Mucosa of stomach (tissue), 1 donor: ENCODE data around the gene STX18.

Experiments used
- H3K27me3 ChIP-seq: one replicate; pipeline ENCODE4 v1.7.0; 2013; ENCODE audit warnings: mild to moderate bottlenecking, low read length; ENCODE audit not compliant: control insufficient read depth, insufficient read depth
- H3K36me3 ChIP-seq: one replicate; pipeline ENCODE4 v1.7.0; 2013; ENCODE audit warnings: low read length; ENCODE audit not compliant: control insufficient read depth, insufficient read depth
- H3K4me1 ChIP-seq: one replicate; pipeline ENCODE4 v1.7.0; 2013; ENCODE audit warnings: mild to moderate bottlenecking, low read length; ENCODE audit not compliant: control insufficient read depth, insufficient read depth
- H3K4me3 ChIP-seq: one replicate; pipeline ENCODE4 v1.7.0; 2013; ENCODE audit warnings: low read length
- H3K9ac ChIP-seq: one replicate; pipeline ENCODE4 v1.7.0; 2013; ENCODE audit warnings: mild to moderate bottlenecking, low read length, moderate library complexity
- H3K9me3 ChIP-seq: one replicate; pipeline ENCODE4 v1.7.0; 2013; ENCODE audit warnings: mild to moderate bottlenecking, low read length, moderate library complexity; ENCODE audit not compliant: control insufficient read depth
- donor health status: Pancreatic carcinoma.

The STX18 gene

GRCh38 chr4:4486969-4487368 is 54.9 kb downstream of the STX18 start:
- H3K36me3 ChIP-seq, result no peaks in the 10 kb centered on the region
- H3K4me3 ChIP-seq, result no peak overlapping the region

GRCh38 chr4:4485806-4486205 is 56.0 kb downstream of the STX18 start:
- Histone ChIP-seq H3K27me3 (no peaks in the 10 kb centered on the region), H3K4me3 (no peak overlapping the region), H3K4me1 (peaks cover 5% of the 10 kb centered on the region), H3K9ac (no peak overlapping the region), H3K36me3 (no peaks in the 10 kb centered on the region), H3K9me3 (no peaks in the 10 kb centered on the region)

More at GRCh38 chr4:4486969-4487368, 54.9 kb downstream of the STX18 start:
- Histone ChIP-seq H3K27me3 (no peaks in the 10 kb centered on the region), H3K9me3 (no peaks in the 10 kb centered on the region), H3K9ac (no peak overlapping the region), H3K4me1 (no peaks in the 10 kb centered on the region)

GRCh38 chr4:4481399-4481994 is 60.4 kb downstream of the STX18 start:
- Histone ChIP-seq H3K36me3 (no peaks in the 10 kb centered on the region), H3K4me3 (no peak overlapping the region), H3K9ac (no peak overlapping the region), H3K27me3 (no peaks in the 10 kb centered on the region), H3K9me3 (no peaks in the 10 kb centered on the region), H3K4me1 (peaks cover 15% of the 10 kb centered on the region)

- Histone ChIP-seq H3K9me3 (no peaks in the 10 kb centered on the region), H3K36me3 (no peaks in the 10 kb centered on the region), H3K9ac (no peak overlapping the region), H3K4me1 (peaks cover 15% of the 10 kb centered on the region), H3K4me3 (no peak overlapping the region), H3K27me3 (no peaks in the 10 kb centered on the region)
Measured at GRCh38 chr4:4480685-4481398, 61.0 kb downstream of the STX18 start.

GRCh38 chr4:4480205-4480604 is 61.6 kb downstream of the STX18 start:
- H3K9me3 ChIP-seq, result no peaks in the 10 kb centered on the region
- H3K36me3 ChIP-seq, result no peaks in the 10 kb centered on the region
- H3K9ac ChIP-seq, result no peak overlapping the region
- H3K27me3 ChIP-seq, result no peaks in the 10 kb centered on the region
- no peak overlapping the region for H3K4me3 ChIP-seq
- peaks cover 15% of the 10 kb centered on the region for H3K4me1 ChIP-seq

- H3K4me3 ChIP-seq, result no peak overlapping the region
- no peaks in the 10 kb centered on the region for H3K9me3 ChIP-seq
- H3K36me3 ChIP-seq, result no peaks in the 10 kb centered on the region
- H3K4me1 ChIP-seq, result peaks cover 15% of the 10 kb centered on the region
- H3K27me3 ChIP-seq, result no peaks in the 10 kb centered on the region
- H3K9ac ChIP-seq, result no peak overlapping the region
Measured at GRCh38 chr4:4479366-4479765, 62.5 kb downstream of the STX18 start.

GRCh38 chr4:4477796-4478195 is 64.1 kb downstream of the STX18 start:
- no peak overlapping the region for H3K4me3 ChIP-seq
- peaks cover 20% of the 10 kb centered on the region for H3K4me1 ChIP-seq
- no peak overlapping the region for H3K9ac ChIP-seq
- H3K9me3 ChIP-seq, result no peaks in the 10 kb centered on the region
- no peaks in the 10 kb centered on the region for H3K27me3 ChIP-seq
- H3K36me3 ChIP-seq, result no peaks in the 10 kb centered on the region

- no peaks in the 10 kb centered on the region for H3K27me3 ChIP-seq
Measured at GRCh38 chr4:4477391-4477790, 64.5 kb downstream of the STX18 start.

GRCh38 chr4:4474476-4474875 is 67.4 kb downstream of the STX18 start:
- H3K27me3 ChIP-seq, result no peaks in the 10 kb centered on the region
- peaks cover 5% of the 10 kb centered on the region for H3K36me3 ChIP-seq
- H3K4me3 ChIP-seq, result no peak overlapping the region
- no peak overlapping the region for H3K9ac ChIP-seq
- H3K4me1 ChIP-seq, result peaks cover 14% of the 10 kb centered on the region
- no peaks in the 10 kb centered on the region for H3K9me3 ChIP-seq

More at GRCh38 chr4:4477391-4477790, 64.5 kb downstream of the STX18 start:
- Histone ChIP-seq H3K4me1 (peaks cover 20% of the 10 kb centered on the region), H3K9me3 (no peaks in the 10 kb centered on the region), H3K9ac (no peak overlapping the region), H3K4me3 (no peak overlapping the region), H3K36me3 (no peaks in the 10 kb centered on the region)

- Histone ChIP-seq H3K9ac (no peak overlapping the region), H3K36me3 (peaks cover 5% of the 10 kb centered on the region), H3K4me3 (no peak overlapping the region), H3K4me1 (peaks cover 5% of the 10 kb centered on the region), H3K9me3 (no peaks in the 10 kb centered on the region), H3K27me3 (no peaks in the 10 kb centered on the region)
Measured at GRCh38 chr4:4472344-4472958, 69.4 kb downstream of the STX18 start.

GRCh38 chr4:4471195-4471594 is 70.7 kb downstream of the STX18 start:
- Histone ChIP-seq H3K9ac (no peak overlapping the region), H3K4me3 (no peak overlapping the region), H3K9me3 (no peaks in the 10 kb centered on the region), H3K27me3 (no peaks in the 10 kb centered on the region), H3K36me3 (peaks cover 5% of the 10 kb centered on the region), H3K4me1 (peaks cover 10% of the 10 kb centered on the region)

GRCh38 chr4:4470208-4470607 is 71.6 kb downstream of the STX18 start:
- no peaks in the 10 kb centered on the region for H3K9me3 ChIP-seq
- no peak overlapping the region for H3K9ac ChIP-seq

More at GRCh38 chr4:4470208-4470607, 71.6 kb downstream of the STX18 start:
- H3K4me1 ChIP-seq, result peaks cover 10% of the 10 kb centered on the region
- no peak overlapping the region for H3K4me3 ChIP-seq
- H3K27me3 ChIP-seq, result no peaks in the 10 kb centered on the region
- peaks cover 12% of the 10 kb centered on the region for H3K36me3 ChIP-seq
